Astrocyte (in vitro differentiated cells and primary cell): ENCODE results near the gene PKHD1.

Source experiments
- EZH2 ChIP-seq: IDR thresholded peaks from 2 replicates; pipeline ENCODE4 v1.6.1; 2012; ENCODE audit warnings: mild to moderate bottlenecking, low read length, inconsistent platforms; ENCODE audit not compliant: insufficient read depth
- TF ChIP-seq, protein P1 (sequence below): IDR thresholded peaks from 2 replicates; pipeline ENCODE4 v1.5.1; 2011; ENCODE audit warnings: low read depth, mild to moderate bottlenecking, inconsistent platforms, low read length, moderate library complexity; ENCODE audit not compliant: insufficient read depth

DNA sequence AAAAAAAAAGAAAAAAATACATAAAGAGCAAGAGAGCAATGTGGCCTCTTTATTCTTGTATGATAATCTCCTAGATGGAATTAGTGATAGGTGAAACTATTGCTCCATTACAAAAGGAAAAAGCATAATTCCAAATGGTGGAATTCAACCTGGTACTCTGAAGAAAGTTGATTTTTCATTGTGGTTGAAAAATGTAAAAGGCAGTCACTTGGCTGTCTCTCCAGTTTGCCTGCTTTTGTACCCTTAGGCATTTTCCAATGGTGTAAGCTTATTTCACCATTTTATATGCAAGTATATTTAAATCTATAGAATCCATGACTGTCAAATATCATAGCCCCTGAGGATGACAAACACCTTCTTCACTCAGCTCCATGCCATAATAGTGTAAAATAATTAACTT lies 38.8 kb upstream of the PKHD1 start:
- TF ChIP-seq, protein P1, sequence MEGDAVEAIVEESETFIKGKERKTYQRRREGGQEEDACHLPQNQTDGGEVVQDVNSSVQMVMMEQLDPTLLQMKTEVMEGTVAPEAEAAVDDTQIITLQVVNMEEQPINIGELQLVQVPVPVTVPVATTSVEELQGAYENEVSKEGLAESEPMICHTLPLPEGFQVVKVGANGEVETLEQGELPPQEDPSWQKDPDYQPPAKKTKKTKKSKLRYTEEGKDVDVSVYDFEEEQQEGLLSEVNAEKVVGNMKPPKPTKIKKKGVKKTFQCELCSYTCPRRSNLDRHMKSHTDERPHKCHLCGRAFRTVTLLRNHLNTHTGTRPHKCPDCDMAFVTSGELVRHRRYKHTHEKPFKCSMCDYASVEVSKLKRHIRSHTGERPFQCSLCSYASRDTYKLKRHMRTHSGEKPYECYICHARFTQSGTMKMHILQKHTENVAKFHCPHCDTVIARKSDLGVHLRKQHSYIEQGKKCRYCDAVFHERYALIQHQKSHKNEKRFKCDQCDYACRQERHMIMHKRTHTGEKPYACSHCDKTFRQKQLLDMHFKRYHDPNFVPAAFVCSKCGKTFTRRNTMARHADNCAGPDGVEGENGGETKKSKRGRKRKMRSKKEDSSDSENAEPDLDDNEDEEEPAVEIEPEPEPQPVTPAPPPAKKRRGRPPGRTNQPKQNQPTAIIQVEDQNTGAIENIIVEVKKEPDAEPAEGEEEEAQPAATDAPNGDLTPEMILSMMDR, result no peak
- TF ChIP-seq EZH2, result no peak
